Kidney (tissue), 22 donors: ENCODE measurements around the gene CCDC89. TPM values are rescaled to one million over a fixed set of nuclear protein-coding genes. Genes with fewer than 3 reads are reported as not detected.

ENCODE experiments used
- DNase-seq, 5 donors: peaks; one replicate each; pipeline ENCODE4 v3.0.0-alpha.2; 2013 to 2020
- FAIRE-seq: peaks from 2 replicates; lab custom pipeline; 2012; peaks lifted over from hg19 to GRCh38; lab: Jason Lieb, UNC
- H3K27ac ChIP-seq, 2 donors: one replicate each; pipeline ENCODE4 v1.7.0; 2013; ENCODE audit warnings: low read depth in 2 of 2, low read length in 2 of 2, inconsistent platforms in 1 of 2
- H3K27me3 ChIP-seq: one replicate; pipeline ENCODE4 v1.7.1; 2013; ENCODE audit warnings: low read length, inconsistent platforms; ENCODE audit not compliant: control insufficient read depth, insufficient read depth
- H3K36me3 ChIP-seq, 3 donors: one replicate each; pipeline versions ENCODE4 v1.7.0 to v1.7.1; 2013; ENCODE audit warnings: low read length in 3 of 3, control low read depth in 1 of 3, inconsistent platforms in 1 of 3; ENCODE audit not compliant: insufficient read depth in 3 of 3, control insufficient read depth in 2 of 3
- H3K4me1 ChIP-seq, 3 donors: one replicate each; pipeline versions ENCODE4 v1.7.0 to v1.7.1; 2013; ENCODE audit warnings: low read length in 3 of 3, inconsistent platforms in 1 of 3, low read depth in 1 of 3; ENCODE audit not compliant: control insufficient read depth in 2 of 3, insufficient read depth in 2 of 3
- H3K4me3 ChIP-seq, 3 donors: one replicate each; pipeline versions ENCODE4 v1.7.0 to v1.8.1; 2013; ENCODE audit warnings: low read length in 3 of 3, control low read depth in 1 of 3, inconsistent platforms in 1 of 3
- H3K9ac ChIP-seq, 3 donors: one replicate each; pipeline versions ENCODE4 v1.7.0 to v1.7.1; 2013; ENCODE audit warnings: low read length in 3 of 3, control low read depth in 1 of 3, inconsistent platforms in 1 of 3
- H3K9me3 ChIP-seq, 3 donors: one replicate each; pipeline versions ENCODE4 v1.7.0 to v1.7.1; 2013; ENCODE audit warnings: low read length in 3 of 3, control low read depth in 1 of 3, inconsistent platforms in 1 of 3; ENCODE audit not compliant: control insufficient read depth in 2 of 3, insufficient read depth in 1 of 3
- intact Hi-C: fragments of 100-400 bp; cut with DNase I; formaldehyde crosslinking; loops from one replicate; pipeline ENCODE4 v1.11.1; 2022
- long read RNA-seq, 10 donors: library from polyadenylated mRNA in 1 of 10; unstranded in 1 of 10; transcript quantifications; one replicate each; pipeline ENCODE4 v2.0.0 and lab custom pipeline, GENCODE V29; 2021 to 2026
- polyA plus RNA-seq: library from polyadenylated mRNA; stranded (reverse); fragments of 350-450 nt; fragmentation: Illumina TruSeq; extraction: RNeasy Lipid Tissue Mini Kit (QIAGEN cat#74804); gene quantifications from one replicate; pipeline ENCODE4 v1.2.3, GENCODE V29; 2014; ENCODE audit warnings: low read depth, low replicate concordance; ENCODE audit not compliant: insufficient read depth
- total RNA-seq: library from RNA; stranded (reverse); fragmentation: NEBNext Ultra II Directional; extraction: Animal tissue kit (Norgen Biotek cat#: 25700); gene quantifications from one replicate; pipeline ENCODE4 v1.2.1, GENCODE V29; 2021
- TF ChIP-seq, protein P1 (sequence below): IDR thresholded peaks from 3 replicates; pipeline ENCODE4 v1.5.1; 2012; ENCODE audit warnings: mild to moderate bottlenecking, moderate library complexity, borderline replicate concordance; ENCODE audit not compliant: insufficient read depth; ENCODE audit errors: extremely low read depth
- donor health status: control.
- donor health status: control.
- donor health status: control.
- donor health status: control.
- donor health status: control.
- donor health status: DM: yes; HTN: yes; CAD: no.
- donor health status: Normal renal cell carcinoma (clear cell type).

Gene CCDC89
- 3.7 TPM for total RNA-seq
- polyA plus RNA-seq = 2.7 TPM
- long read RNA-seq, donor 1, partial matches to known transcripts = 0 of 4 reads
- long read RNA-seq, donor 1, other reads (novel, unspliced or antisense) = 0 of 4 reads
- long read RNA-seq, donor 2, partial matches to known transcripts = 0 of 3 reads
- long read RNA-seq, donor 2, other reads (novel, unspliced or antisense) = 0 of 3 reads
- long read RNA-seq, donor 3, transcript CCDC89-201 (1 exons, 1,412 nt) = major isoform, 6 of 6 reads
- long read RNA-seq, donor 3, partial matches to known transcripts = 0 of 6 reads
- long read RNA-seq, donor 3, other reads (novel, unspliced or antisense) = 0 of 6 reads
- long read RNA-seq, donor 4 = 0 reads
- long read RNA-seq, donor 5 = 0 reads
- long read RNA-seq, donor 6, transcript CCDC89-201 (1 exons, 1,412 nt) = major isoform, 6 of 6 reads
- long read RNA-seq, donor 6, partial matches to known transcripts = 0 of 6 reads
- long read RNA-seq, donor 6, other reads (novel, unspliced or antisense) = 0 of 6 reads
- long read RNA-seq, donor 7, partial matches to known transcripts = 0 of 4 reads
- long read RNA-seq, donor 7, other reads (novel, unspliced or antisense) = 0 of 4 reads
- long read RNA-seq, donor 8, partial matches to known transcripts = 0 of 2 reads
- long read RNA-seq, donor 8, other reads (novel, unspliced or antisense) = 0 of 2 reads
- long read RNA-seq, donor 9, partial matches to known transcripts = 0 of 4 reads
- long read RNA-seq, donor 9, other reads (novel, unspliced or antisense) = 0 of 4 reads
- long read RNA-seq, donor 10, partial matches to known transcripts = 0 of 2 reads
- long read RNA-seq, donor 10, other reads (novel, unspliced or antisense) = 0 of 2 reads

DNA sequence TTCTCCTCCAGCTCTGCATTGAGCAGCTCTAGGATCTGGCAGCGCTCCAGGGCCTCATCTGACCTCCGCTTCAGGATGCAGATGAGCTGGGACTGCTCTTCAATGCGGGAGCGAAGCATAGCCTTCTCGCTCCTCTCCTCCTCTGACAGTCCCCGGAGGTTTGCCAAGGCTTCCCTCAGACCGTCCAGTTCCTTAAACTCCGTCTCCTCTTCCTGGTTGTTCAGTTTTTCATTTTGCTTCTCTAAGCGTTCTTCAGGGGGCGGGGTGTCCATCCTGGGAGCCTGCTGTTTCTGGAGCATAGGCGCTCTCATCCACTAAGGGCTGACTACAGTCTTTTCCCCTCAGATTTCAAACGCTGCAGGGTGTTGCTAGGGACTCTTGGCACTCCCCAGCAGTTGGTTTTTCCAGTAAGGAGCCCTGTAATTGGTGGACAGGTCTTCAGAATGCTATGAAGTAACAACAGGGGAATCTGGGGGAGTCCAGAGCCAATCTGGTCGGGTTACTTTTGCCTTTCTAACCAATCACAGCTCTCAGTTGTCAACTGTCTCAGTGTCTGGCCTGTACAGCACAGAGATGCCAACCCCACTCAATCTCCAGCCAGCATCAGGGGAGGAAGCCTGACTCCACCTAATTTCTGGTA lies at the start of gene CCDC89:
Gene CCDC89 (minus strand): TSS at position 376 of the 640 bp plus-strand sequence. CDS start 65 bp downstream, at position 311.
- Histone ChIP-seq H3K4me1 (peaks cover 0 to 15% (median 0%) of the 10 kb centered on the region in 3 donors), H3K36me3 (peaks cover 0 to 4% (median 0%) of the 10 kb centered on the region in 3 donors), H3K27me3 (no peaks in the 10 kb centered on the region), H3K4me3 (peak within 1 kb of the TSS; percentile 51 to 70 (median 64)), H3K9me3 (no peaks in the 10 kb centered on the region), H3K27ac (peak within 1 kb of the TSS in 1 of 2 donors; percentile 51), H3K9ac (peak within 1 kb of the TSS in 2 of 3 donors; percentile 27 to 74)
- peak; percentile 81 to 97 (median 88) for DNase-seq
- intact Hi-C loops = no loop called here
- FAIRE-seq = peak; percentile 76
- TF ChIP-seq, protein P1, sequence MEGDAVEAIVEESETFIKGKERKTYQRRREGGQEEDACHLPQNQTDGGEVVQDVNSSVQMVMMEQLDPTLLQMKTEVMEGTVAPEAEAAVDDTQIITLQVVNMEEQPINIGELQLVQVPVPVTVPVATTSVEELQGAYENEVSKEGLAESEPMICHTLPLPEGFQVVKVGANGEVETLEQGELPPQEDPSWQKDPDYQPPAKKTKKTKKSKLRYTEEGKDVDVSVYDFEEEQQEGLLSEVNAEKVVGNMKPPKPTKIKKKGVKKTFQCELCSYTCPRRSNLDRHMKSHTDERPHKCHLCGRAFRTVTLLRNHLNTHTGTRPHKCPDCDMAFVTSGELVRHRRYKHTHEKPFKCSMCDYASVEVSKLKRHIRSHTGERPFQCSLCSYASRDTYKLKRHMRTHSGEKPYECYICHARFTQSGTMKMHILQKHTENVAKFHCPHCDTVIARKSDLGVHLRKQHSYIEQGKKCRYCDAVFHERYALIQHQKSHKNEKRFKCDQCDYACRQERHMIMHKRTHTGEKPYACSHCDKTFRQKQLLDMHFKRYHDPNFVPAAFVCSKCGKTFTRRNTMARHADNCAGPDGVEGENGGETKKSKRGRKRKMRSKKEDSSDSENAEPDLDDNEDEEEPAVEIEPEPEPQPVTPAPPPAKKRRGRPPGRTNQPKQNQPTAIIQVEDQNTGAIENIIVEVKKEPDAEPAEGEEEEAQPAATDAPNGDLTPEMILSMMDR = no peak

DNA sequence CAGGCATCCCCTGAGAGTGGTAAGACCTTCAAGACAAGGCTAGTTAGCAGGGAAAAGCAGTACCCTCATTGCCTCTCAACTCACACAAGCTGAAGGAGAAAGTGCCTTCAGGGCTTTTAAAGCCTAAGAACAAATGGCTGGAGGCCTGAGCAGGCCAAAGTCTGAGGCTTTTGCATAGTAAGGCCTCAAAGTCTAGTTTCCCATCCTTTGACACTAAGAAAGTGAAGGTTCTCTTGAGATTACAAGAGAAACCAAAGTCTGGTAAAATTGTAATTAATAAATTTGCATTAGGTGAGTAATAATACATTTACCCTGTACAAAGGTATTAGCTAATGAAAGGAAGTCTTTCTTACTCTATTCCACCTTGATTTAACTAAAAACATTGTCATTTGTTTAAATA lies 47.0 kb upstream of the CCDC89 start:
- H3K9ac ChIP-seq = no peak overlapping the region
- intact Hi-C loops = no loop called here
- H3K36me3 ChIP-seq = peaks cover 0 to 12% (median 2%) of the 10 kb centered on the region in 3 donors
- H3K4me1 ChIP-seq = peaks cover 0 to 3% (median 0%) of the 10 kb centered on the region in 3 donors
- H3K4me3 ChIP-seq = no peak overlapping the region
- DNase-seq (no peak), FAIRE-seq (no peak)
- TF ChIP-seq, protein P1 = no peak
- no peaks in the 10 kb centered on the region for H3K9me3 ChIP-seq
- no peak overlapping the region for H3K27ac ChIP-seq
- H3K27me3 ChIP-seq = no peaks in the 10 kb centered on the region

- peaks cover 0 to 6% (median 0%) of the 10 kb centered on the region in 3 donors for H3K36me3 ChIP-seq
- intact Hi-C loops = no loop called here
- FAIRE-seq = no peak
These were observed 40.4 kb upstream of the CCDC89 start for GRCh38 chr11:85726381-85726780.

More at GRCh38 chr11:85726381-85726780, 40.4 kb upstream of the CCDC89 start:
- peak in 3 of 5 donors; percentile 34 to 80 (median 79) for DNase-seq
- TF ChIP-seq, protein P1 = no peak
- H3K9me3 ChIP-seq = no peaks in the 10 kb centered on the region
- H3K27ac ChIP-seq = no peak overlapping the region
- H3K4me3 ChIP-seq = no peak overlapping the region
- no peaks in the 10 kb centered on the region for H3K27me3 ChIP-seq
- no peak overlapping the region for H3K9ac ChIP-seq
- H3K4me1 ChIP-seq = no peaks in the 10 kb centered on the region
